ENCODE data around the gene PIMREG. TPM values are rescaled to one million over a fixed set of nuclear protein-coding genes. Genes with fewer than 3 reads are reported as not detected.

PIMREG gene
- total RNA-seq, 1 donor from 2014 or later: 0.62 TPM

DNA sequence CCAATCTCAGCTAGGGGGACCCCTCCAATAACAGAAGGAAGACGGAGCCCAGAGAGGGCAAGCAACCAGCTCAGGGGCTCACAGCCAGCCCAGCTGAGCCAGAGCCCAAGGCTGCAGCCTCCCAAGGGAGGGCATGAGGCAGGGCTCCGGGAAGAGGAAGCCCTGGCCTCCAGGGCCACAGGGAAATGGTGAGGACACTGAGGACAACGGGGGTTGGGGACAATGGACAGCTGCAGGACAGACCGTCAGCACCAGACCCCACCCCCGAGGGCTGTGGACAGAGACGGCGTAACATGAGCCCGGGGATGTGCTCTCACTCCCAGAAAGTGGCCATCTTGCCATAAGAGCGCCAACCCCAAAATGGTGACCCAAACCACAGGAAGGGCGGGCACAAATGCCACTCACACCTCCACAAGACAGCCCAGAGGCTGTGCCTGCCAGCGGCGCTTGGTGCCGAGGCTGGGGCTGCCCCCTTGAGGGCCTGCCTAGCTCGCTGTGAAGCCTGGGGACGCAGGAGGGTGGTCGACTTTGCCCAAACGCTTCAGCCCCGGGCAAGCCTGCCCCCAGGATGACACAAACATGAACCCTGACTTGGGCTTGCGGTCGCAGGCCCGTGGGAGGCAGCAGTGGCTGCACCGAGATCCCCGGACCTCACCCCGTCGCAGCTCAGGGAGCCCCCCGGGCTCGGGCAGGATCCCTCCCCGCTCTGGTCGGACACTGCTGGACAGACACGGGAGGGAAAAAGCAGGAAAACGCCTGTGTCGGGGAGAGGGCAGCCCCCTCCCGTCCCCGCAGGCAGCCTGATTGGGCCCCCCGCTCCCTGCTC, 10.5 kb downstream of the PIMREG start:
- Histone ChIP-seq H3K36me3 (no peaks in the 10 kb centered on the region), H3K4me3 (no peak overlapping the region), H3K27ac (no peak overlapping the region), H3K4me1 (no peaks in the 10 kb centered on the region), H3K27me3 (ENCODE audit: low read depth) (peaks cover 16% of the 10 kb centered on the region), H3K9me3 (no peaks in the 10 kb centered on the region)
- intact Hi-C loops (cut with DNase I): no loop called here
- peak; percentile 38 for DNase-seq
- ATAC-seq: peak in 1 of 2 donors; percentile 12
- TF ChIP-seq, protein P1, sequence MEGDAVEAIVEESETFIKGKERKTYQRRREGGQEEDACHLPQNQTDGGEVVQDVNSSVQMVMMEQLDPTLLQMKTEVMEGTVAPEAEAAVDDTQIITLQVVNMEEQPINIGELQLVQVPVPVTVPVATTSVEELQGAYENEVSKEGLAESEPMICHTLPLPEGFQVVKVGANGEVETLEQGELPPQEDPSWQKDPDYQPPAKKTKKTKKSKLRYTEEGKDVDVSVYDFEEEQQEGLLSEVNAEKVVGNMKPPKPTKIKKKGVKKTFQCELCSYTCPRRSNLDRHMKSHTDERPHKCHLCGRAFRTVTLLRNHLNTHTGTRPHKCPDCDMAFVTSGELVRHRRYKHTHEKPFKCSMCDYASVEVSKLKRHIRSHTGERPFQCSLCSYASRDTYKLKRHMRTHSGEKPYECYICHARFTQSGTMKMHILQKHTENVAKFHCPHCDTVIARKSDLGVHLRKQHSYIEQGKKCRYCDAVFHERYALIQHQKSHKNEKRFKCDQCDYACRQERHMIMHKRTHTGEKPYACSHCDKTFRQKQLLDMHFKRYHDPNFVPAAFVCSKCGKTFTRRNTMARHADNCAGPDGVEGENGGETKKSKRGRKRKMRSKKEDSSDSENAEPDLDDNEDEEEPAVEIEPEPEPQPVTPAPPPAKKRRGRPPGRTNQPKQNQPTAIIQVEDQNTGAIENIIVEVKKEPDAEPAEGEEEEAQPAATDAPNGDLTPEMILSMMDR (IDR thresholded peaks at IDR 0.05): no peak

DNA sequence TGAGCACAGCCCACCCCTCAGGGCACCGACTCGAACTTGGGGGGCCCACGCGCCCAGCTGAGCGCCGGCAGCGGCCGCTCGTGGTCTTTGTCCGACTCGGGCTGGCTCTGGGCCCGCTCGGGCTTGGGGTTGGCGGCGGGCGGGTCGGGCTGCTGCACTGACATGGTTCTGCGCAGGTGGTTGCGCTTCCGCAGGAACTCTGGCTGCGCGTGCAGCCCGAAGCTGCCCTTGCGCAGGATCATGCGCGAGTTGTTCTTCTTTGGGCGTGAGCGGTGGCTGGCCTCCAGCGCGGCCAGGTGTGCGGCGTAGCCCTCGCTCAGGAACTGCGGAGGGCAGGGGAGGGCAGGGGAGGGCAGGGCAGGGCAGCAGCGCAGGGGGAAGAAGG, 11.1 kb downstream of the PIMREG start:
- Histone ChIP-seq H3K27me3 (ENCODE audit: low read depth) (peaks cover 16% of the 10 kb centered on the region), H3K4me1 (no peaks in the 10 kb centered on the region), H3K4me3 (no peak overlapping the region), H3K9me3 (no peaks in the 10 kb centered on the region), H3K27ac (no peak overlapping the region), H3K36me3 (no peaks in the 10 kb centered on the region)
- ATAC-seq (peak; percentile 6 to 11), DNase-seq (peak; percentile 51)
- TF ChIP-seq, protein P1 (IDR thresholded peaks at IDR 0.05): no peak
- intact Hi-C loops (cut with DNase I): no loop called here

GRCh38 chr17:6456321-6456720, 12.1 kb downstream of the PIMREG start:
- Histone ChIP-seq H3K27ac (no peak overlapping the region), H3K36me3 (no peaks in the 10 kb centered on the region), H3K4me1 (no peaks in the 10 kb centered on the region), H3K27me3 (ENCODE audit: low read depth) (peaks cover 16% of the 10 kb centered on the region), H3K9me3 (no peaks in the 10 kb centered on the region), H3K4me3 (no peak overlapping the region)
- DNase-seq (peak; percentile 23), ATAC-seq (no peak)
- intact Hi-C loops (cut with DNase I): no loop called here
- TF ChIP-seq, protein P1 (IDR thresholded peaks at IDR 0.05): no peak

DNA sequence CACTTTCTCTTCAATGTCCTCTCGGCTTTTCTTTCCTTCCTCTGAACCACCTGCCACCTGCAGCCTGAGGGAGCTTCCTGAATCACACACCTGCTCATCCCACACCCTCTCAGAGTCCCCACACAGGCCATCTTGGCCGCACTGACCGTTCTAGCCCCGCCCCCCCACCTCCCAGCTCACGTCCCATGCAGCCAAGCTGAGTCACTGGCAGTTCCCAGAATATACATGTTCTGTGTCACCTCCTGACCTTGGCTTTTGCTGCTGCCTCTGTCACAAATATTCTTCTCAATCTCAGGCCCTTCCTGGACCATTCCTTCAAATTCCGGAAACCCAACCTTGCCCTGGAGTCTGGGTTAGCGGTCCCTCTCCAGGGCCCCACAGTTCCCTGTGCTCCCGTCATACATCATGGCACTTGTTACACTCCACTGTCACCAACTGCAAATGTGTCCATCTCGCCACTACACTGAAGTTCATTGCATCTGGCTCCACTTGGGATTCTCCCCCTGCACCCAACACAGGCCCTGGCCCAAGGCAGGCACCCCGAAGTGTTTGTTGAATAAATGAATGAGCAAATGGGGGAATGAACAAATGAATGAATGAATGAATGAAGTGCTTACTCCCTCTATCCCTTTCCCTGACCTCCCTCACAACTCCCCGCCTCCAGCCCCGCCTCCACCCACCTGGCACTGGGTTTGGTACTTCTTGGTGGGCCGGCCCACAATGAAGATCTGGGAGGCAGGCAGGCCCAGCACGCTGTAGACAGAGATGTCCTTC, 12.8 kb downstream of the PIMREG start:
- DNase-seq: peak; percentile 33
- TF ChIP-seq, protein P1 (IDR thresholded peaks at IDR 0.05): no peak
- Histone ChIP-seq H3K4me1 (no peaks in the 10 kb centered on the region), H3K27ac (no peak overlapping the region), H3K36me3 (no peaks in the 10 kb centered on the region), H3K9me3 (no peaks in the 10 kb centered on the region), H3K27me3 (ENCODE audit: low read depth) (peaks cover 16% of the 10 kb centered on the region), H3K4me3 (no peak overlapping the region)
- intact Hi-C loops (cut with DNase I): no loop called here
- ATAC-seq: no peak

DNA sequence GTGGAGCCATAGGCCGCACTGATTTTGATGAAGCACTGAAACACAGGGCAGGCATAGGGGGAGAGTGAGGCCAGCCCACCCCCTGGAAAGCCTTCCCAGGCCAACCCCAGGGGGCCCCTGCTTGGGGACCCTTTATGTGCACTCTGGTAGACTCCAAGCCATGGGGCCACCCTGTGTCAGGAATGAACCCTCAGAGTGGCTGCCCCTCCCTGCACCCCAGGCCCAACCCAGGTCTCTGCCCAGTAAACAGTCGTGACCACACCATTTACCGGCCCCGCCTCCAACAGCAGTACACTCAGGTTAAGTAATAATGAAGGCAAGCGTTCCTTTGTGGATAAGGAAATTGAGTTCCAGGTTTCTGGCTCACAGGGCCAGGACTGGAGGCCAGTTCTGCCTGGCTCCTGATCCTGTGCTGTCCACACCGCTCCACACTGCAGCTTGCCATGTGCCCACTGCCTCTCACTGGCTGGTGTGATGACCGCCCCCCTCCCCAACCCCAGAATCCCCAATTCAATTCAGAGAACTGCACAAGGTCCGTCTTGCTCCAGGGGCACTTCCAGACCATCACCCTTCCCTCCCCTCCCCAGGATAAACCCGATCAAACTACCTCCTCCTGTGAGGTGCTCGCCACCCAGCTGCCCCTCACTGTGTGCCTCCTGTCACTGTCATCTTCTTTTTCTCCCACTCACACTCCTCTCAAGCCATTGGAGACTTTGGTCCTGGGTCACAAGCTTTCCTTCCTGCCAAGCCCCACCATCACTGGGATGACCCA, 13.6 kb downstream of the PIMREG start:
- intact Hi-C loops (cut with DNase I): no loop called here
- Histone ChIP-seq H3K27me3 (ENCODE audit: low read depth) (peaks cover 16% of the 10 kb centered on the region), H3K4me3 (no peak overlapping the region), H3K9me3 (no peaks in the 10 kb centered on the region), H3K4me1 (no peaks in the 10 kb centered on the region), H3K27ac (no peak overlapping the region), H3K36me3 (no peaks in the 10 kb centered on the region)
- TF ChIP-seq, protein P1 (IDR thresholded peaks at IDR 0.05): no peak
- DNase-seq (peak; percentile 34), ATAC-seq (no peak)

Data from lower lobe of right lung (tissue), 2 donors.